Smooth muscle cell (in vitro differentiated cells): ENCODE results near the gene TCF12. TPM values are rescaled to one million over a fixed set of nuclear protein-coding genes. Genes with fewer than 3 reads are reported as not detected.
A peak's percentile ranks its signal among the peaks of the same experiment; 100 is the strongest.

Experiments
- DNase-seq: peaks from one replicate; lab custom pipeline; 2025; ENCODE audit not compliant: unreplicated experiment; lab: John Stamatoyannopoulos, UW
- H2AFZ ChIP-seq: fragments of 200-600 bp; sonication (generic); 2 replicates; pipeline ENCODE4 v1.6.0; 2016; ENCODE audit warnings: antibody characterized with exemption, low read depth, mild to moderate bottlenecking
- H3F3A ChIP-seq: fragments of 200-600 bp; sonication (generic); 2 replicates; pipeline ENCODE4 v1.6.0; 2017; ENCODE audit warnings: antibody characterized with exemption, low read depth
- H3K27ac ChIP-seq: fragments of 200-600 bp; sonication (generic); 2 replicates; pipeline ENCODE4 v1.5.1; 2016; ENCODE audit warnings: low read depth, mild to moderate bottlenecking
- H3K27me3 ChIP-seq: fragments of 200-600 bp; sonication (generic); 2 replicates; pipeline ENCODE4 v1.6.1; 2016; ENCODE audit warnings: low read depth, mild to moderate bottlenecking
- H3K36me3 ChIP-seq: fragments of 200-600 bp; sonication (generic); 2 replicates; pipeline ENCODE4 v1.5.1; 2016; ENCODE audit warnings: low read depth
- H3K4me1 ChIP-seq: fragments of 200-600 bp; sonication (generic); 2 replicates; pipeline ENCODE4 v1.5.1; 2016; ENCODE audit warnings: low read depth
- H3K4me2 ChIP-seq: fragments of 200-600 bp; sonication (generic); 2 replicates; pipeline ENCODE4 v1.6.0; 2016; ENCODE audit warnings: mild to moderate bottlenecking
- H3K4me3 ChIP-seq: fragments of 200-600 bp; sonication (generic); 2 replicates; pipeline ENCODE4 v1.5.1; 2016; ENCODE audit warnings: mild to moderate bottlenecking
- H3K79me2 ChIP-seq: fragments of 200-600 bp; sonication (generic); 2 replicates; pipeline ENCODE4 v1.6.0; 2016; ENCODE audit warnings: low read depth, mild to moderate bottlenecking
- H3K9ac ChIP-seq: fragments of 200-600 bp; sonication (generic); 2 replicates; pipeline ENCODE4 v1.6.0; 2016; ENCODE audit warnings: low read depth
- H3K9me3 ChIP-seq: fragments of 200-600 bp; sonication (generic); replicated peaks from 2 replicates; pipeline ENCODE4 v1.5.1; 2016; ENCODE audit warnings: low read depth
- H4K20me1 ChIP-seq: fragments of 200-600 bp; sonication (generic); 2 replicates; pipeline ENCODE4 v1.6.0; 2016; ENCODE audit warnings: low read depth
- WGBS: methylation state at CpG from one replicate; pipeline ENCODE4 v1.1.7; 2016; ENCODE audit warnings: low lambda C conversion rate; 5-methylcytosine and 5-hydroxymethylcytosine counted together
- polyA plus RNA-seq: library from polyadenylated mRNA; unstranded; fragments of >200 nt; fragmentation: Nextera tagmentation; extraction: Ambion mirVana; gene quantifications from 2 replicates; pipeline ENCODE4 v1.2.1, GENCODE V29; 2016
- total RNA-seq: library from RNA; depleted of rRNA; stranded (reverse); fragments of >200 nt; gene quantifications from 2 replicates; pipeline ENCODE4 v1.2.3, GENCODE V29; 2014
- TF ChIP-seq, protein P1 (sequence below): fragments of 200-600 bp; sonication (generic); IDR thresholded peaks from 2 replicates; pipeline ENCODE4 v1.5.1; 2017; ENCODE audit warnings: borderline replicate concordance, mild to moderate bottlenecking, antibody characterized with exemption; ENCODE audit not compliant: insufficient read depth, poor library complexity, severe bottlenecking

Gene TCF12
- total and polyA plus RNA-seq, 2 experiments from 2014 or later: 54.1 to 302 TPM

DNA sequence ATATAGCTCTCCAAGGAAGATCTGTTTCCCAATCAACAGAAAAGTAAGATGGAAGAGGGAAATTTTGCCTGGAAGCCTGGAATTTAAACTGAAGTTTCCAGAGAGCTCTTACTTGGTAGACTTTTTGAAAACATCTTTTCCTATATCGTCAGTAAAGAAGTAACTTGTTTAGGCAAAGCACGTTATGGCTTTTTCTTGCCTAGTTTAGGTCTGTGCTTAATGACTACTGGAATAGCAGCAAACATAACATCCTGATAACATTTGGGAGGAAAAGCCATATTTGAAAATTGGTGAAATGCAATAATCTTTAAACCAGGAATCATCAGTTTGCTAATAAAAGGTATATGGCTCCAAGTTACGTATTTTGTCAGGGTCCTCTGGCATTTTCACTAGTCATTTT lies 297.4 kb downstream of the TCF12 start:
- Histone ChIP-seq H3K79me2 (peaks cover 68% of the 10 kb centered on the region), H2AFZ (no peak overlapping the region), H3F3A (peaks cover 16% of the 10 kb centered on the region), H3K4me2 (peak overlapping the region; percentile 78), H3K9ac (peak overlapping the region; percentile 64), H3K36me3 (no peaks in the 10 kb centered on the region), H3K4me1 (peaks cover 72% of the 10 kb centered on the region), H3K27ac (peak overlapping the region; percentile 81), H4K20me1 (no peaks in the 10 kb centered on the region), H3K27me3 (no peaks in the 10 kb centered on the region), H3K9me3 (no peaks in the 10 kb centered on the region), H3K4me3 (peak overlapping the region; percentile 28)
- WGBS: 14% methylated on average over 3 of the region's 3 CpGs
- TF ChIP-seq, protein P1, sequence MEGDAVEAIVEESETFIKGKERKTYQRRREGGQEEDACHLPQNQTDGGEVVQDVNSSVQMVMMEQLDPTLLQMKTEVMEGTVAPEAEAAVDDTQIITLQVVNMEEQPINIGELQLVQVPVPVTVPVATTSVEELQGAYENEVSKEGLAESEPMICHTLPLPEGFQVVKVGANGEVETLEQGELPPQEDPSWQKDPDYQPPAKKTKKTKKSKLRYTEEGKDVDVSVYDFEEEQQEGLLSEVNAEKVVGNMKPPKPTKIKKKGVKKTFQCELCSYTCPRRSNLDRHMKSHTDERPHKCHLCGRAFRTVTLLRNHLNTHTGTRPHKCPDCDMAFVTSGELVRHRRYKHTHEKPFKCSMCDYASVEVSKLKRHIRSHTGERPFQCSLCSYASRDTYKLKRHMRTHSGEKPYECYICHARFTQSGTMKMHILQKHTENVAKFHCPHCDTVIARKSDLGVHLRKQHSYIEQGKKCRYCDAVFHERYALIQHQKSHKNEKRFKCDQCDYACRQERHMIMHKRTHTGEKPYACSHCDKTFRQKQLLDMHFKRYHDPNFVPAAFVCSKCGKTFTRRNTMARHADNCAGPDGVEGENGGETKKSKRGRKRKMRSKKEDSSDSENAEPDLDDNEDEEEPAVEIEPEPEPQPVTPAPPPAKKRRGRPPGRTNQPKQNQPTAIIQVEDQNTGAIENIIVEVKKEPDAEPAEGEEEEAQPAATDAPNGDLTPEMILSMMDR: no peak
- no peak for DNase-seq

DNA sequence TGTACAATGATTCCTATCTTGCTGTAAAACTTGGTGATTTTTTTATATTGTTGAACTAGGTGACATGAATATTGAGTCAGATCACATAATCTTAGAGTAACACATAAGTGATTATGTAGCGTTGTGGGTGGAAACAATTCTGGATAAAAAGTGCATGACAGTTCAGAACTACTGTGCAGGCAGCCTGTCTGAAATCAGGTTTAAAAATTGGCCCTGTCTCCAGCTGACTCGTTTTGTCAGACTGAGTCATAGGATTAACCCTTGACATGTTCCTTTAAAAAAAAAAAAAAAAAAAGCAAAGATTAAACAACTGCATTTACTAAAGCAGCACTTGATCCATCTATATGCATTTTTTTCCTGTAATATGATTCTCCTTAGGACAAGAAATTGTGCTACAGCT lies 297.8 kb downstream of the TCF12 start:
- H3K9me3 ChIP-seq: no peaks in the 10 kb centered on the region
- no peaks in the 10 kb centered on the region for H3K36me3 ChIP-seq
- no peaks in the 10 kb centered on the region for H4K20me1 ChIP-seq
- H3K4me1 ChIP-seq: peaks cover 75% of the 10 kb centered on the region
- peak overlapping the region; percentile 78 for H3K4me2 ChIP-seq
- TF ChIP-seq, protein P1: no peak
- peak overlapping the region; percentile 28 for H3K4me3 ChIP-seq
- H3K27me3 ChIP-seq: no peaks in the 10 kb centered on the region
- H3F3A ChIP-seq: peaks cover 16% of the 10 kb centered on the region
- H3K79me2 ChIP-seq: peaks cover 71% of the 10 kb centered on the region
- no peak overlapping the region for H2AFZ ChIP-seq
- 3% methylated on average over 2 of the region's 2 CpGs for WGBS
- DNase-seq: no peak
- peak overlapping the region; percentile 81 for H3K27ac ChIP-seq
- peak overlapping the region; percentile 64 for H3K9ac ChIP-seq

DNA sequence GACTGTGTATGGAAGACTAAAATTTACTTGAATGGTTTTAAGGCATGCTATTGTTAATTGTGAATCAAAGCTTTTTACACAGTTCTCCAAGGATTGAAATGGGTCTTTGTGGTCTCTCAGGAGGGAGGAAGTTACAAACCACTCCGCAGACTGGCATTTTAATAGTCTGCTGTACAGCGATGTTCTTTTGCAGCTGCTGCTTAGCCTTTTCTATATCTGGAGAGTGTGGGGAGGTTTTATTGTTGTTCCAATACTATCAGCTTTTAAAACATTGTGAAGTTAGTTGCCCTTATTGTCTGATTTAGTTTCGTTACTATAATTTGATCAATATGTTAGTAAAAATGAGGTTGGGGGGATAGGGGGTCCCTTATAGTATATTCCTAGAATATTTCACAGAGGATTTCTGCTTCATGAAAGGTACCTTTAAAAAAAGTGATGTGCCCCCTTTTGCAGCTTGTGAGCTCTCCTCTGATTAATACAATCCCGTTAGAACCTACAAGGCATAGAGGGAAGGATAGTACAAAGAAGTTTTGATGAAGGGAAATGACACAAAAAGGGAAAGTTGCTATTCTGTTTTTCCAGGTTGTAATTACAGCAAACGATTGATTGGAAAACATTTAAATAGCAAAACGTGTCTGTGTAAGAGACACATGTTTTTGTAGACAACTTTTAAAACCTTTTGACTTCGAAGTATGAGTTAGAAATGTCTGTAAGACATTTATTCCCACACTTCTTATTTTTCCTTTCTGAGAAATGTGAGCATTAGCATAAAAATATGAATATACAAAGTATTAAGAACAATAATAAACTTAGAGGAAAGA lies 299.5 kb downstream of the TCF12 start:
- H3K4me1 ChIP-seq: peaks cover 91% of the 10 kb centered on the region
- H3K36me3 ChIP-seq: no peaks in the 10 kb centered on the region
- H3K27ac ChIP-seq: peak overlapping the region; percentile 81
- no peaks in the 10 kb centered on the region for H3K9me3 ChIP-seq
- DNase-seq: no peak
- H3K79me2 ChIP-seq: peaks cover 74% of the 10 kb centered on the region
- H3K4me2 ChIP-seq: peak overlapping the region; percentile 78
- H3K9ac ChIP-seq: peak overlapping the region; percentile 33
- H3K27me3 ChIP-seq: no peaks in the 10 kb centered on the region
- peaks cover 16% of the 10 kb centered on the region for H3F3A ChIP-seq
- H4K20me1 ChIP-seq: no peaks in the 10 kb centered on the region
- TF ChIP-seq, protein P1: no peak
- peak overlapping the region; percentile 53 for H3K4me3 ChIP-seq
- no peak overlapping the region for H2AFZ ChIP-seq
- 29% methylated on average over 7 of the region's 7 CpGs for WGBS
